SU-DHL-6 (cell line): ENCODE results near the gene CXCR5.

Source experiments
- H2AFZ ChIP-seq: fragments of 200-600 bp; sonication (generic); 2 replicates; pipeline ENCODE4 v1.6.1; 2014; ENCODE audit warnings: low read depth, mild to moderate bottlenecking, moderate library complexity, mixed read lengths, antibody characterized with exemption, low read length; ENCODE audit not compliant: severe bottlenecking
- H3F3A ChIP-seq: fragments of 200-600 bp; shearing (Covaris generic); 2 replicates; pipeline ENCODE4 v1.6.0; 2016; ENCODE audit warnings: antibody characterized with exemption, mild to moderate bottlenecking; ENCODE audit not compliant: insufficient read depth
- H3K27ac ChIP-seq: fragments of 200-600 bp; sonication (generic); 2 replicates; pipeline ENCODE4 v1.5.1; 2016; ENCODE audit warnings: low read depth, mild to moderate bottlenecking, low read length, moderate library complexity, mixed read lengths
- H3K27me3 ChIP-seq: fragments of 200-600 bp; sonication (generic), shearing (Covaris generic); 2 replicates; pipeline ENCODE4 v1.6.0; 2014; ENCODE audit warnings: mild to moderate bottlenecking, low read length
- H3K36me3 ChIP-seq: fragments of 200-600 bp; sonication (generic); 2 replicates; pipeline ENCODE4 v1.6.1; 2014; ENCODE audit warnings: mild to moderate bottlenecking, low read length, mixed read lengths
- H3K4me2 ChIP-seq: fragments of 300-600, 200-600 bp; shearing (Covaris generic), sonication (generic); 2 replicates; pipeline ENCODE4 v1.6.0; 2014; ENCODE audit warnings: low read length, low read depth, mild to moderate bottlenecking; ENCODE audit not compliant: poor library complexity, severe bottlenecking
- H3K4me3 ChIP-seq: fragments of 200-600 bp; sonication (generic); 2 replicates; pipeline ENCODE4 v1.5.1; 2014; ENCODE audit warnings: antibody characterized with exemption, low read length, mild to moderate bottlenecking, mixed read lengths; ENCODE audit not compliant: insufficient read depth, poor library complexity, severe bottlenecking
- H3K79me2 ChIP-seq: fragments of 200-600 bp; sonication (generic); 2 replicates; pipeline ENCODE4 v1.6.1; 2014; ENCODE audit warnings: mild to moderate bottlenecking, low read length, moderate library complexity; ENCODE audit not compliant: insufficient read depth
- H3K9ac ChIP-seq: fragments of 200-600 bp; sonication (generic); 2 replicates; pipeline ENCODE4 v1.7.0; 2014; ENCODE audit warnings: mild to moderate bottlenecking, low read length
- H3K9me2 ChIP-seq: fragments of 200-600 bp; sonication (generic); replicated peaks from 2 replicates; pipeline ENCODE4 v1.6.1; 2014; ENCODE audit warnings: low read length; ENCODE audit not compliant: insufficient read depth
- H3K9me3 ChIP-seq: fragments of 200-600 bp; sonication (generic); 2 replicates; pipeline ENCODE4 v1.6.1; 2014; ENCODE audit warnings: low read length, mixed read lengths; ENCODE audit not compliant: insufficient read depth
- H4K20me1 ChIP-seq: fragments of 200-600 bp; sonication (generic); 2 replicates; pipeline ENCODE4 v1.6.1; 2014; ENCODE audit warnings: low read depth, mild to moderate bottlenecking, antibody characterized with exemption, low read length, moderate library complexity, mixed read lengths
- CTCF ChIP-seq: fragments of 200-600 bp; sonication (generic); IDR thresholded peaks from one replicate; pipeline ENCODE4 v1.5.1; 2017; ENCODE audit warnings: antibody characterized with exemption, mild to moderate bottlenecking, low read length, moderate library complexity; ENCODE audit not compliant: insufficient read depth, poor library complexity, severe bottlenecking
- EZH2phosphoT487 ChIP-seq: fragments of 200-600 bp; sonication (generic), shearing (Covaris generic); conservative IDR thresholded peaks from 2 replicates; pipeline ENCODE4 v1.6.1; 2018; ENCODE audit warnings: mild to moderate bottlenecking, antibody characterized with exemption, low read length, moderate library complexity, mixed read lengths

Gene CXCR5

GRCh38 chr11:118933486-118933885 is 49.8 kb downstream of the CXCR5 start:
- no peaks in the 10 kb centered on the region for H3K27me3 ChIP-seq
- H3F3A ChIP-seq: no peaks in the 10 kb centered on the region
- H3K4me3 ChIP-seq: no peak overlapping the region
- no peak overlapping the region for H3K4me2 ChIP-seq
- H3K9me2 ChIP-seq: no peaks in the 10 kb centered on the region
- H2AFZ ChIP-seq: no peak overlapping the region
- no peak overlapping the region for H3K27ac ChIP-seq
- no peaks in the 10 kb centered on the region for H4K20me1 ChIP-seq
- no peaks in the 10 kb centered on the region for H3K36me3 ChIP-seq
- no peaks in the 10 kb centered on the region for H3K79me2 ChIP-seq
- no peaks in the 10 kb centered on the region for H3K9me3 ChIP-seq
- TF ChIP-seq CTCF (no peak), EZH2phosphoT487 (no peak)
- no peak overlapping the region for H3K9ac ChIP-seq

- H3K36me3 ChIP-seq: no peaks in the 10 kb centered on the region
- no peaks in the 10 kb centered on the region for H4K20me1 ChIP-seq
- no peak for TF ChIP-seq EZH2phosphoT487
- TF ChIP-seq CTCF: no peak
- H3K9ac ChIP-seq: no peak overlapping the region
- no peaks in the 10 kb centered on the region for H3K27me3 ChIP-seq
- no peaks in the 10 kb centered on the region for H3K79me2 ChIP-seq
- H3K4me3 ChIP-seq: no peak overlapping the region
- H2AFZ ChIP-seq: no peak overlapping the region
- no peak overlapping the region for H3K4me2 ChIP-seq
- H3K9me3 ChIP-seq: no peaks in the 10 kb centered on the region
- H3K9me2 ChIP-seq: no peaks in the 10 kb centered on the region
- no peaks in the 10 kb centered on the region for H3F3A ChIP-seq
- no peak overlapping the region for H3K27ac ChIP-seq
These were observed 51.7 kb downstream of the CXCR5 start for GRCh38 chr11:118935376-118935775.

GRCh38 chr11:118938491-118939403 is 55.1 kb downstream of the CXCR5 start:
- no peak overlapping the region for H3K27ac ChIP-seq
- H3K79me2 ChIP-seq: no peaks in the 10 kb centered on the region
- no peak overlapping the region for H3K9ac ChIP-seq
- no peak overlapping the region for H3K4me2 ChIP-seq
- H3F3A ChIP-seq: no peaks in the 10 kb centered on the region
- H3K36me3 ChIP-seq: no peaks in the 10 kb centered on the region
- no peaks in the 10 kb centered on the region for H3K9me2 ChIP-seq
- no peaks in the 10 kb centered on the region for H3K9me3 ChIP-seq
- H3K4me3 ChIP-seq: no peak overlapping the region
- H4K20me1 ChIP-seq: no peaks in the 10 kb centered on the region
- H3K27me3 ChIP-seq: no peaks in the 10 kb centered on the region
- no peak for TF ChIP-seq CTCF
- no peak for TF ChIP-seq EZH2phosphoT487
- H2AFZ ChIP-seq: no peak overlapping the region
